GM23338 (cell line): ENCODE results near the gene ANKRD61.
"Not testable (repeated sequence)": the region's sequence is repeated elsewhere in the genome, so short reads cannot be mapped to it uniquely, and the experiment has no call there.

Source experiments
- EZH2 ChIP-seq: fragments of 200-600 bp; sonication (generic); IDR thresholded peaks from one replicate; pipeline ENCODE4 v1.8.0; 2017; ENCODE audit warnings: antibody characterized with exemption, mild to moderate bottlenecking, low read depth; ENCODE audit not compliant: unreplicated experiment
- POLR2AphosphoS5 ChIP-seq: IDR thresholded peaks from 2 replicates; pipeline ENCODE4 v1.6.1; 2016; ENCODE audit warnings: antibody characterized with exemption, low read depth
- TF ChIP-seq, protein P1 (sequence below), 2 experiments: fragments of 200-600 bp in 1 of 2; sonication (generic) in 1 of 2; conservative IDR thresholded peaks; 2 replicates each; pipeline versions ENCODE4 v1.5.1 to v1.6.1; 2016 to 2017; ENCODE audit warnings: antibody characterized with exemption in 2 of 2, low read depth in 2 of 2, mild to moderate bottlenecking in 2 of 2, moderate library complexity in 1 of 2

GRCh38 chr7:6083047-6083446 lies 51.9 kb downstream of the ANKRD61 start:
- TF ChIP-seq, protein P1, sequence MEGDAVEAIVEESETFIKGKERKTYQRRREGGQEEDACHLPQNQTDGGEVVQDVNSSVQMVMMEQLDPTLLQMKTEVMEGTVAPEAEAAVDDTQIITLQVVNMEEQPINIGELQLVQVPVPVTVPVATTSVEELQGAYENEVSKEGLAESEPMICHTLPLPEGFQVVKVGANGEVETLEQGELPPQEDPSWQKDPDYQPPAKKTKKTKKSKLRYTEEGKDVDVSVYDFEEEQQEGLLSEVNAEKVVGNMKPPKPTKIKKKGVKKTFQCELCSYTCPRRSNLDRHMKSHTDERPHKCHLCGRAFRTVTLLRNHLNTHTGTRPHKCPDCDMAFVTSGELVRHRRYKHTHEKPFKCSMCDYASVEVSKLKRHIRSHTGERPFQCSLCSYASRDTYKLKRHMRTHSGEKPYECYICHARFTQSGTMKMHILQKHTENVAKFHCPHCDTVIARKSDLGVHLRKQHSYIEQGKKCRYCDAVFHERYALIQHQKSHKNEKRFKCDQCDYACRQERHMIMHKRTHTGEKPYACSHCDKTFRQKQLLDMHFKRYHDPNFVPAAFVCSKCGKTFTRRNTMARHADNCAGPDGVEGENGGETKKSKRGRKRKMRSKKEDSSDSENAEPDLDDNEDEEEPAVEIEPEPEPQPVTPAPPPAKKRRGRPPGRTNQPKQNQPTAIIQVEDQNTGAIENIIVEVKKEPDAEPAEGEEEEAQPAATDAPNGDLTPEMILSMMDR (conservative IDR thresholded peaks at IDR 0.05; ENCODE audit: low read depth in 2 of 2): not testable (repeated sequence)
- TF ChIP-seq POLR2AphosphoS5, EZH2: not testable (repeated sequence)
